Pancreas (tissue), 10 donors: ENCODE results near the gene DUSP28. TPM values are rescaled to one million over a fixed set of nuclear protein-coding genes. Genes with fewer than 3 reads are reported as not detected.

Experiments
- ATAC-seq, 4 donors: fragments of 200-7000 bp; cut with Tn5 transposase; one replicate each; pipeline versions ENCODE4 v1.8.0 to v1.9.1; 2020; ENCODE audit warnings: mild to moderate bottlenecking in 4 of 4, moderate library complexity in 4 of 4
- DNase-seq, 6 donors: peaks; one replicate each; pipeline ENCODE4 v3.0.0-alpha.2; 2020
- FAIRE-seq: peaks from 2 replicates; lab custom pipeline; 2012; peaks lifted over from hg19 to GRCh38; lab: Jason Lieb, UNC
- H3K27ac ChIP-seq, 4 donors: fragments of 200-600 bp; sonication (generic); 1 replicate in 3 of 4; 2 replicates in 1 of 4; pipeline versions ENCODE4 v1.5.0 to v1.8.0; 2020
- H3K27me3 ChIP-seq, 4 donors: fragments of 200-600 bp; one replicate each; pipeline ENCODE4 v1.8.0; 2021
- H3K36me3 ChIP-seq, 3 donors: fragments of 200-600 bp; sonication (generic) in 1 of 3; one replicate each; pipeline versions ENCODE4 v1.5.0 to v1.8.0; 2020 to 2021
- H3K4me1 ChIP-seq, 3 donors: fragments of 200-600 bp; one replicate each; pipeline ENCODE4 v1.8.0; 2021
- H3K4me3 ChIP-seq, 4 donors: fragments of 200-600 bp; sonication (generic) in 2 of 4; one replicate each; pipeline versions ENCODE4 v1.5.0 to v1.8.0; 2020 to 2021
- H3K9me3 ChIP-seq, 4 donors: fragments of 200-600 bp; one replicate each; pipeline ENCODE4 v1.8.0; 2021
- CTCF ChIP-seq, 4 donors: fragments of 200-600 bp; sonication (generic) in 3 of 4; IDR thresholded peaks; one replicate each; pipeline versions ENCODE4 v1.5.0 to v1.8.0; 2021; ENCODE audit warnings: antibody characterized with exemption in 4 of 4
- WGBS, 2 donors: extraction: QIAGEN DNeasy Blood & Tissue Kit; methylation state at CpG; one replicate each; pipeline ENCODE4 v1.1.7; 2013; 5-methylcytosine and 5-hydroxymethylcytosine counted together
- intact Hi-C, 3 donors: fragments of 100-400 bp; cut with DNase I; formaldehyde crosslinking; loops; one replicate each; pipeline versions ENCODE4 v1.11.1 to v1.14.2; 2022
- polyA plus RNA-seq, 2 donors: library from polyadenylated mRNA; stranded (reverse); fragments of 200-250 nt; gene quantifications; one replicate each; pipeline ENCODE4 v1.2.3, GENCODE V29; 2013
- total RNA-seq, 6 donors: library from RNA; stranded (reverse); fragmentation: NEBNext Ultra II Directional in 4 of 6; extraction: Animal tissue kit (Norgen Biotek cat#: 25700) in 4 of 6; gene quantifications; one replicate each; pipeline versions ENCODE4 v1.2.1 to v1.2.4, GENCODE V29; 2021 to 2023
- donor health status: healthy with polysubstance abuse.
- donor health status: DM: no; HTN: no; CAD: no; lungs with moderate emphysema.
- donor health status: DM: no; HTN: no; CAD: no.
- donor health status: control.
- donor health status: control.
- donor health status: Bipolar disorder and iron deficiency.
- donor health status: DM: yes; HTN: yes; CAD: no.
- donor health status: DM: no; HTN: no; CAD: no.
- donor health status: DM: no; HTN: no; CAD: no.
- donor health status: DM: yes; HTN: yes; CAD: no.

Gene DUSP28
- total and polyA plus RNA-seq, 8 donors: 1.6 to 5.0 (median 2.7) TPM

- 92 to 95% methylated on average over 17 of the region's 17 CpGs for WGBS, 2 donors
- intact Hi-C loops: no loop called here
- Histone ChIP-seq H3K27ac (no peak overlapping the region), H3K36me3 (peaks cover 0 to 13% (median 0%) of the 10 kb centered on the region in 3 donors), H3K4me1 (no peaks in the 10 kb centered on the region), H3K4me3 (no peak overlapping the region), H3K9me3 (no peaks in the 10 kb centered on the region), H3K27me3 (no peaks in the 10 kb centered on the region)
- FAIRE-seq (no peak), DNase-seq (peak in 2 of 6 donors; percentile 22 to 69), ATAC-seq (no peak)
- no peak for TF ChIP-seq CTCF (IDR thresholded peaks at IDR 0.05)
Measured at GRCh38 chr2:240596080-240596460, 35.9 kb downstream of the DUSP28 start.

- intact Hi-C loops: no loop called here
- Histone ChIP-seq H3K4me1 (no peaks in the 10 kb centered on the region), H3K4me3 (no peak overlapping the region), H3K27me3 (no peaks in the 10 kb centered on the region), H3K36me3 (peaks cover 0 to 13% (median 0%) of the 10 kb centered on the region in 3 donors), H3K27ac (no peak overlapping the region), H3K9me3 (no peaks in the 10 kb centered on the region)
- no peak for FAIRE-seq
- 83 to 86% methylated on average over 23 of the region's 23 CpGs for whole genome bisulfite sequencing, 2 donors
- DNase-seq: peak in 4 of 6 donors; percentile 13 to 80 (median 34)
- no peak for TF ChIP-seq CTCF (IDR thresholded peaks at IDR 0.05)
- ATAC-seq: peak in 1 of 4 donors; percentile 61
Measured at GRCh38 chr2:240596491-240596931, 36.4 kb downstream of the DUSP28 start.

- DNase-seq (peak in 2 of 6 donors; percentile 8 to 18), ATAC-seq (no peak), FAIRE-seq (no peak)
- Histone ChIP-seq H3K4me1 (no peaks in the 10 kb centered on the region), H3K4me3 (no peak overlapping the region), H3K9me3 (no peaks in the 10 kb centered on the region), H3K27ac (no peak overlapping the region), H3K36me3 (peaks cover 0 to 11% (median 0%) of the 10 kb centered on the region in 3 donors), H3K27me3 (no peaks in the 10 kb centered on the region)
- TF ChIP-seq CTCF (IDR thresholded peaks at IDR 0.05): no peak
- intact Hi-C loops: no loop called here
- 91 to 94% methylated on average over 10 of the region's 10 CpGs for WGBS, 2 donors
Measured at GRCh38 chr2:240597054-240597418, 36.9 kb downstream of the DUSP28 start.

GRCh38 chr2:240597419-240598181 is 37.4 kb downstream of the DUSP28 start:
- 90 to 94% methylated on average over 21 to 22 of the region's 22 CpGs for WGBS, 2 donors
- intact Hi-C loops: no loop called here
- DNase-seq (peak in 1 of 6 donors; percentile 43), ATAC-seq (no peak), FAIRE-seq (no peak)
- Histone ChIP-seq H3K27ac (no peak overlapping the region), H3K27me3 (no peaks in the 10 kb centered on the region), H3K9me3 (no peaks in the 10 kb centered on the region), H3K4me1 (no peaks in the 10 kb centered on the region), H3K36me3 (peaks cover 0 to 6% (median 0%) of the 10 kb centered on the region in 3 donors), H3K4me3 (no peak overlapping the region)
- no peak for TF ChIP-seq CTCF (IDR thresholded peaks at IDR 0.05)
